CD14-positive monocyte (primary cell): Measurements from ENCODE around the gene WNT5A. TPM values are rescaled to one million over a fixed set of nuclear protein-coding genes. Genes with fewer than 3 reads are reported as not detected.

Experiments used
- DNase-seq, 3 donors: peaks; one replicate each; pipeline ENCODE4 v3.0.0-alpha.2; 2011 to 2022
- H2AFZ ChIP-seq: 2 replicates; pipeline ENCODE4 v1.6.0; 2012; ENCODE audit warnings: mild to moderate bottlenecking, low read depth, low read length, inconsistent platforms; ENCODE audit not compliant: insufficient read depth, poor library complexity, severe bottlenecking
- H3K27ac ChIP-seq, 2 donors: 1 replicate in 1 of 2; 2 replicates in 1 of 2; pipeline ENCODE4 v1.5.1; 2012 to 2013; ENCODE audit warnings: low read length in 2 of 2, control low read depth in 1 of 2, inconsistent platforms in 1 of 2, low read depth in 1 of 2, mild to moderate bottlenecking in 1 of 2
- H3K27me3 ChIP-seq, 2 donors: one replicate each; pipeline versions ENCODE4 v1.6.0 to v1.6.1; 2011 to 2013; ENCODE audit warnings: low read length in 2 of 2; ENCODE audit not compliant: control insufficient read depth in 2 of 2, insufficient read depth in 2 of 2
- H3K36me3 ChIP-seq, 2 donors: replicated peaks in 1 of 2; 1 replicate in 1 of 2; 2 replicates in 1 of 2; pipeline versions ENCODE4 v1.5.1 to v1.6.1; 2012 to 2013; ENCODE audit warnings: low read length in 2 of 2, control low read depth in 1 of 2, inconsistent platforms in 1 of 2, mild to moderate bottlenecking in 1 of 2; ENCODE audit not compliant: insufficient read depth in 2 of 2, control insufficient read depth in 1 of 2
- H3K4me1 ChIP-seq, 2 donors: 1 replicate in 1 of 2; 2 replicates in 1 of 2; pipeline versions ENCODE4 v1.5.1 to v1.6.1; 2012 to 2013; ENCODE audit warnings: low read length in 2 of 2, control low read depth in 1 of 2, inconsistent platforms in 1 of 2, mild to moderate bottlenecking in 1 of 2, moderate library complexity in 1 of 2; ENCODE audit not compliant: insufficient read depth in 2 of 2, control insufficient read depth in 1 of 2
- H3K4me2 ChIP-seq: replicated peaks from 2 replicates; pipeline ENCODE3; 2012; ENCODE audit warnings: low read length, moderate library complexity, mild to moderate bottlenecking; ENCODE audit not compliant: poor library complexity, severe bottlenecking; ENCODE audit errors: extremely low read depth
- H3K4me3 ChIP-seq, 3 experiments: fragments of 200-600 bp in 1 of 3; sonication (generic) in 1 of 3; replicated peaks in 1 of 3; 1 replicate in 2 of 3; 2 replicates in 1 of 3; pipeline ENCODE4 v1.5.1; 2011 to 2013; ENCODE audit warnings: low read length in 3 of 3, mild to moderate bottlenecking in 3 of 3, control low read depth in 2 of 3, low read depth in 2 of 3, inconsistent platforms in 1 of 3, moderate library complexity in 1 of 3
- H3K79me2 ChIP-seq: 2 replicates; pipeline ENCODE4 v1.6.0; 2012; ENCODE audit warnings: mild to moderate bottlenecking, control low read depth, inconsistent platforms, low read length, moderate library complexity; ENCODE audit not compliant: insufficient read depth
- H3K9ac ChIP-seq: 2 replicates; pipeline ENCODE4 v1.6.0; 2017; ENCODE audit warnings: low read length, mild to moderate bottlenecking; ENCODE audit not compliant: insufficient read depth, poor library complexity, severe bottlenecking
- H3K9me3 ChIP-seq, 2 donors: replicated peaks in 1 of 2; 1 replicate in 1 of 2; 2 replicates in 1 of 2; pipeline versions ENCODE4 v1.5.1 to v1.6.1; 2012 to 2013; ENCODE audit warnings: low read length in 2 of 2, control low read depth in 1 of 2; ENCODE audit not compliant: control insufficient read depth in 1 of 2, insufficient read depth in 1 of 2
- H4K20me1 ChIP-seq: 2 replicates; pipeline ENCODE4 v1.6.0; 2012; ENCODE audit warnings: mild to moderate bottlenecking, low read length, control low read depth, moderate library complexity; ENCODE audit not compliant: insufficient read depth
- H3K27ac Mint-ChIP-seq, 7 donors: one replicate each; pipeline ENCODE4 v1.8.0; 2020; ENCODE audit warnings: mild to moderate bottlenecking in 7 of 7, mixed read lengths in 7 of 7, moderate library complexity in 6 of 7, inconsistent platforms in 2 of 7
- H3K27me3 Mint-ChIP-seq, 3 donors: one replicate each; pipeline ENCODE4 v1.8.0; 2021 to 2022; ENCODE audit warnings: low read depth in 3 of 3, mild to moderate bottlenecking in 3 of 3, mixed read lengths in 3 of 3, moderate library complexity in 3 of 3, inconsistent platforms in 1 of 3
- H3K36me3 Mint-ChIP-seq, 2 donors: one replicate each; pipeline ENCODE4 v1.8.0; 2020; ENCODE audit warnings: mixed read lengths in 2 of 2, inconsistent platforms in 1 of 2, mild to moderate bottlenecking in 1 of 2
- H3K4me1 Mint-ChIP-seq: one replicate; pipeline ENCODE4 v1.8.0; 2020; ENCODE audit warnings: mild to moderate bottlenecking, mixed read lengths
- H3K4me3 Mint-ChIP-seq, 2 donors: one replicate each; pipeline ENCODE4 v1.8.0; 2020; ENCODE audit warnings: mild to moderate bottlenecking in 2 of 2, mixed read lengths in 2 of 2, moderate library complexity in 1 of 2
- H3K9me3 Mint-ChIP-seq, 7 donors: one replicate each; pipeline ENCODE4 v1.8.0; 2020 to 2022; ENCODE audit warnings: mixed read lengths in 7 of 7, mild to moderate bottlenecking in 6 of 7, moderate library complexity in 6 of 7, inconsistent platforms in 2 of 7
- CTCF ChIP-seq: fragments of 200-600 bp; IDR thresholded peaks from one replicate; pipeline ENCODE4 v1.8.0; 2022; ENCODE audit warnings: antibody characterized with exemption, mild to moderate bottlenecking
- WGBS: methylation state at CpG from one replicate; pipeline ENCODE4 v1.1.5; 2013; ENCODE audit warnings: missing lambda C conversion rate; ENCODE audit not compliant: insufficient coverage; 5-methylcytosine and 5-hydroxymethylcytosine counted together
- intact Hi-C, 2 donors: fragments of 100-400 bp; cut with micrococcal nuclease; formaldehyde crosslinking; loops; one replicate each; pipeline versions ENCODE4 v1.15.0 to v1.15.1; 2023
- polyA plus RNA-seq, 3 donors: library from polyadenylated mRNA; depleted of rRNA in 1 of 3; unstranded in 2 of 3; stranded (reverse) in 1 of 3; fragments of 300-500 nt in 2 of 3; fragments of >200 nt in 1 of 3; fragmentation: Illumina TruSeq in 2 of 3; gene quantifications; 1 replicate in 2 of 3; 2 replicates in 1 of 3; pipeline ENCODE4 v1.2.3, GENCODE V29; 2012 to 2021

WNT5A gene
- polyA plus RNA-seq, 3 donors: 0.01 to 0.03 TPM; not detected in 1

GRCh38 chr3:55431041-55431440 lies 56.1 kb downstream of the WNT5A start:
- no peak overlapping the region for H3K27ac Mint-ChIP-seq
- H3K9ac ChIP-seq: no peak overlapping the region
- no peaks in the 10 kb centered on the region for H3K9me3 ChIP-seq
- H2AFZ ChIP-seq: no peak overlapping the region
- no peak for DNase-seq
- H3K27me3 ChIP-seq: no peaks in the 10 kb centered on the region
- intact Hi-C loops: no loop called here
- no peak overlapping the region for H3K4me2 ChIP-seq
- no peak overlapping the region for H3K4me3 ChIP-seq
- H3K27me3 Mint-ChIP-seq: peaks cover 0 to 3% (median 0%) of the 10 kb centered on the region in 3 donors
- H3K4me1 Mint-ChIP-seq: no peaks in the 10 kb centered on the region
- no peak for TF ChIP-seq CTCF
- no peaks in the 10 kb centered on the region for H4K20me1 ChIP-seq
- no peaks in the 10 kb centered on the region for H3K36me3 ChIP-seq
- H3K4me3 Mint-ChIP-seq: no peak overlapping the region
- no peaks in the 10 kb centered on the region for H3K36me3 Mint-ChIP-seq
- H3K27ac ChIP-seq: no peak overlapping the region
- H3K4me1 ChIP-seq: no peaks in the 10 kb centered on the region
- H3K9me3 Mint-ChIP-seq: peaks cover 0 to 3% (median 0%) of the 10 kb centered on the region in 7 donors
- H3K79me2 ChIP-seq: no peaks in the 10 kb centered on the region
- 95% methylated on average over 4 of the region's 6 CpGs for WGBS

- H3K9ac ChIP-seq: no peak overlapping the region
- intact Hi-C loops: no loop called here
- no peaks in the 10 kb centered on the region for H3K4me1 ChIP-seq
- H3K9me3 ChIP-seq: no peaks in the 10 kb centered on the region
- no peaks in the 10 kb centered on the region for H3K36me3 ChIP-seq
- DNase-seq: no peak
- H3K4me1 Mint-ChIP-seq: no peaks in the 10 kb centered on the region
- H3K27me3 ChIP-seq: no peaks in the 10 kb centered on the region
- 86% methylated on average over 1 of the region's 5 CpGs for WGBS
- no peak overlapping the region for H3K4me3 Mint-ChIP-seq
- no peak overlapping the region for H2AFZ ChIP-seq
- no peak overlapping the region for H3K27ac Mint-ChIP-seq
- no peak overlapping the region for H3K27ac ChIP-seq
- no peaks in the 10 kb centered on the region for H3K79me2 ChIP-seq
- peaks cover 0 to 5% (median 2%) of the 10 kb centered on the region in 7 donors for H3K9me3 Mint-ChIP-seq
- no peak overlapping the region for H3K4me2 ChIP-seq
- H4K20me1 ChIP-seq: no peaks in the 10 kb centered on the region
- no peak overlapping the region for H3K4me3 ChIP-seq
- TF ChIP-seq CTCF: no peak
- H3K36me3 Mint-ChIP-seq: no peaks in the 10 kb centered on the region
- H3K27me3 Mint-ChIP-seq: no peaks in the 10 kb centered on the region
These were observed 59.4 kb downstream of the WNT5A start for GRCh38 chr3:55427739-55428138.
